WTC11 (cell line): ENCODE results near the gene WWOX.

Experiments
- ATF1 ChIP-seq: sonication (generic); formaldehyde crosslinking; IDR thresholded peaks from 2 replicates; pipeline ENCODE4 v1.8.1; 2023; ENCODE audit warnings: mild to moderate bottlenecking, moderate library complexity, missing genetic modification reagents
- CREB1 ChIP-seq: sonication (generic); formaldehyde crosslinking; IDR thresholded peaks from 2 replicates; pipeline ENCODE4 v1.8.0; 2023; ENCODE audit warnings: mild to moderate bottlenecking, missing genetic modification reagents
- JUN ChIP-seq: sonication (generic); formaldehyde crosslinking; IDR thresholded peaks from 2 replicates; pipeline ENCODE4 v1.8.0; 2023; ENCODE audit warnings: mild to moderate bottlenecking, missing genetic modification reagents
- TP53 ChIP-seq: sonication (generic); formaldehyde crosslinking; IDR thresholded peaks from 2 replicates; pipeline ENCODE4 v1.8.1; 2023; ENCODE audit warnings: mild to moderate bottlenecking, missing genetic modification reagents
- TF ChIP-seq, protein P1 (sequence below): fragments of 200-600 bp; IDR thresholded peaks from 2 replicates; pipeline ENCODE4 v1.8.0; 2022; ENCODE audit warnings: antibody characterized with exemption

DNA sequence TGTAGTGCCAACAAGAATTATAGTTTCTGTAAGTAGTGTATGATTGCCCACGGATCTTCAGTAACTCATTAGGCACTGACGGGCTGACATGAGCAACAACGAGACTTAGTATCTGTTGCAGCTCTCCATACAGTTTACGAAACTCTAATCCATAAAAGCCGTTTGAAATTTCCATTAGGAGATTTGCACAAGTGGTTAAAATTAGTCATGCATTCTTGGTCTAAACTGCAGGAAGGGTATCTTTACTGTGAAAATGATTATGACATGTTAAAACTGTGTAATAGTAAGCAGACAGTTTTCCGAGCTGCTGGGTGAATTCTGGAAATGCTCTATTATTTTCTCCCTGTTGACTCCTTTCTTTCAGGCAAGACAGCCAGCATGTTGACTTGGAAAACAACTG, 605.0 kb downstream of the WWOX start:
- TF ChIP-seq, protein P1, sequence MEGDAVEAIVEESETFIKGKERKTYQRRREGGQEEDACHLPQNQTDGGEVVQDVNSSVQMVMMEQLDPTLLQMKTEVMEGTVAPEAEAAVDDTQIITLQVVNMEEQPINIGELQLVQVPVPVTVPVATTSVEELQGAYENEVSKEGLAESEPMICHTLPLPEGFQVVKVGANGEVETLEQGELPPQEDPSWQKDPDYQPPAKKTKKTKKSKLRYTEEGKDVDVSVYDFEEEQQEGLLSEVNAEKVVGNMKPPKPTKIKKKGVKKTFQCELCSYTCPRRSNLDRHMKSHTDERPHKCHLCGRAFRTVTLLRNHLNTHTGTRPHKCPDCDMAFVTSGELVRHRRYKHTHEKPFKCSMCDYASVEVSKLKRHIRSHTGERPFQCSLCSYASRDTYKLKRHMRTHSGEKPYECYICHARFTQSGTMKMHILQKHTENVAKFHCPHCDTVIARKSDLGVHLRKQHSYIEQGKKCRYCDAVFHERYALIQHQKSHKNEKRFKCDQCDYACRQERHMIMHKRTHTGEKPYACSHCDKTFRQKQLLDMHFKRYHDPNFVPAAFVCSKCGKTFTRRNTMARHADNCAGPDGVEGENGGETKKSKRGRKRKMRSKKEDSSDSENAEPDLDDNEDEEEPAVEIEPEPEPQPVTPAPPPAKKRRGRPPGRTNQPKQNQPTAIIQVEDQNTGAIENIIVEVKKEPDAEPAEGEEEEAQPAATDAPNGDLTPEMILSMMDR, result no peak
- no peak for TF ChIP-seq TP53 (CRISPR knock-in tag)
- no peak for TF ChIP-seq ATF1 (CRISPR knock-in tag)
- TF ChIP-seq JUN (CRISPR knock-in tag), result no peak
- TF ChIP-seq CREB1 (CRISPR knock-in tag), result no peak
